Stomach (tissue), 4 donors: ENCODE data around the gene CHD9.

Experiments
- EP300 ChIP-seq: sonication (generic); formaldehyde crosslinking; IDR thresholded peaks from one replicate; pipeline ENCODE4 v1.6.1; 2017; ENCODE audit warnings: antibody characterized with exemption
- POLR2AphosphoS5 ChIP-seq, 3 donors: sonication (generic); formaldehyde crosslinking; IDR thresholded peaks; one replicate each; pipeline ENCODE4 v1.6.1; 2016; ENCODE audit warnings: antibody characterized with exemption in 3 of 3

GRCh38 chr16:53207810-53208752 lies 153.3 kb downstream of the CHD9 start:
- TF ChIP-seq POLR2AphosphoS5 (IDR thresholded peaks at IDR 0.05) (peak in 1 of 3 donors; percentile 33), EP300 (no peak)
